ENCODE results near the gene RAB8B.

Gene RAB8B

DNA sequence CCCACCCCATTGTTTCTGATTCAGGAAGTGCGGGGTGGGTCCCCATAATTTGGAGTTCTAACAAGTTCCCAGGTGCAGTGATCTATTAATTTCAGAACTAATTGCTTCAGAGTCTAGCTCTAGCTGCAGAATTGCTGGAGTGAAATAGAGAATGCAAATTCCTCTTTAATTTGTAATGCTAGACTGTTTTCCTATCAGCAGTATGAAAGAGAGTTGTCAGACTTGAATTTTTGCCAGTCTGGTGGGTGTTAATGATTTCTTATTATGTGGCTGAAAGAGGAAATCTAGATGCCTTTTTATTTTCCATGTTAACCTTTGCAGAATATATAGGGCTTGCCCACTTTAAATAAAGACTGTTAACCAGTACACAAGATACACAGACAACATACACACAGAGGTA, 111.7 kb downstream of the RAB8B start:
- in situ Hi-C loops (cut with HindIII; ENCODE audit: low sequenced_read_pairs), result no loop called here
- TF ChIP-seq, protein P1, sequence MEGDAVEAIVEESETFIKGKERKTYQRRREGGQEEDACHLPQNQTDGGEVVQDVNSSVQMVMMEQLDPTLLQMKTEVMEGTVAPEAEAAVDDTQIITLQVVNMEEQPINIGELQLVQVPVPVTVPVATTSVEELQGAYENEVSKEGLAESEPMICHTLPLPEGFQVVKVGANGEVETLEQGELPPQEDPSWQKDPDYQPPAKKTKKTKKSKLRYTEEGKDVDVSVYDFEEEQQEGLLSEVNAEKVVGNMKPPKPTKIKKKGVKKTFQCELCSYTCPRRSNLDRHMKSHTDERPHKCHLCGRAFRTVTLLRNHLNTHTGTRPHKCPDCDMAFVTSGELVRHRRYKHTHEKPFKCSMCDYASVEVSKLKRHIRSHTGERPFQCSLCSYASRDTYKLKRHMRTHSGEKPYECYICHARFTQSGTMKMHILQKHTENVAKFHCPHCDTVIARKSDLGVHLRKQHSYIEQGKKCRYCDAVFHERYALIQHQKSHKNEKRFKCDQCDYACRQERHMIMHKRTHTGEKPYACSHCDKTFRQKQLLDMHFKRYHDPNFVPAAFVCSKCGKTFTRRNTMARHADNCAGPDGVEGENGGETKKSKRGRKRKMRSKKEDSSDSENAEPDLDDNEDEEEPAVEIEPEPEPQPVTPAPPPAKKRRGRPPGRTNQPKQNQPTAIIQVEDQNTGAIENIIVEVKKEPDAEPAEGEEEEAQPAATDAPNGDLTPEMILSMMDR (IDR thresholded peaks at IDR 0.05; ENCODE audit: low read depth, low read length, missing control alignments), result no peak
- DNase-seq (ENCODE audit: low read depth), result no peak
- no peak overlapping the region for H3K4me3 ChIP-seq (ENCODE audit: low read depth, low read length)

DNA sequence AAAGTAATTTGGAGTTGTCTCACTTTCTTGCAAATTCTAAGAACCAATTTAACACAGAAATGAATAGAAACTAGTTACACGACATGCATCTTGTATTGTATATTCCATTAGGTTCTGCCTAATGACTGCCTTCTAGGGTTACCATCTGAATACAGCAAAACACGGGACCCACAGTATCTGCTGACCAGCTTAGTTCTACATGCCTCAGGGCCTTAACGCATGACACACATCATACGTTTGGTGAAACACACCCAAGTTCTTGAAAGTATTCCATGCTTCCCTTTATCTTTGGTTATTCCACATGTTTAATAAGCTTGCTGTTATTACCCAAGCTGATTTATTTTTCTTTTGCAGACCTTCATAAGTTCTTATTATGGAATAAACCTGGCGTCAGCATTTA, 115.9 kb downstream of the RAB8B start:
- TF ChIP-seq, protein P1 (IDR thresholded peaks at IDR 0.05; ENCODE audit: low read depth, low read length, missing control alignments), result no peak
- in situ Hi-C loops (cut with HindIII; ENCODE audit: low sequenced_read_pairs), result loop anchor here (5.0 kb wide), 1 partner anchor 97 kb away; no protein-coding TSS in a partner anchor
- no peak overlapping the region for H3K4me3 ChIP-seq (ENCODE audit: low read depth, low read length)

DNA sequence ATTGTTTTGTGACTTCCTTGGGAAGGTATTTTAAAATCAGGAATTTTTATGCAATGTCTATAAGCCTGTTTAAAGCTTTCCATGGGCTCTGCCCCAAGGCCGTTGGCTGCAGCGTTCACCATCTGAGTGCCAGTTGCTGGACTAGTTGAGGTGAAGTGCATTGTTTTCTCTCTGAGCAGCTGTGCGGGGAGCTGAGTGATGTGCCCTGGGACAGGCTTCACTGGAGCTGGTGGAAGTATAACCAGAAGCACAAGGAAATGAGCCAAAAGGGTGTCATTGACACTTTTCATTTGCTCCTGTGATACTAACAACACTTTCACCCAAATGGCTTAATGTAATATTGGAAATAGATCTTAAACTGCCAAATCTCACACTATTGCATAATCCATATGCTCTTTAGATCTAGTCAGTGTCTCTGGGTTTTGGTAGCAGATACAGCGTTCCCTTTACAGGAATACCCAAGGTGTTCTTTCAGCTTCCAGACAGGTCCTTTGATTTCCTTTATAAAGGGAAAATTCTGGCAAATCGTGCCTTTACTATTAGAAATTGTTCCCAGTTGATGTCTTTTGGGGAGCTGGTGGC, 117.2 kb downstream of the RAB8B start:
- in situ Hi-C loops (cut with HindIII; ENCODE audit: low sequenced_read_pairs), result loop anchor here (5.0 kb wide), 1 partner anchor 96 kb away; no protein-coding TSS in a partner anchor
- TF ChIP-seq, protein P1 (IDR thresholded peaks at IDR 0.05; ENCODE audit: low read depth, low read length, missing control alignments), result no peak
- DNase-seq (ENCODE audit: low read depth), result no peak
- no peak overlapping the region for H3K4me3 ChIP-seq (ENCODE audit: low read depth, low read length)

More for the DNA sequence above, 115.9 kb downstream of the RAB8B start:
- no peak for DNase-seq (ENCODE audit: low read depth)

DNA sequence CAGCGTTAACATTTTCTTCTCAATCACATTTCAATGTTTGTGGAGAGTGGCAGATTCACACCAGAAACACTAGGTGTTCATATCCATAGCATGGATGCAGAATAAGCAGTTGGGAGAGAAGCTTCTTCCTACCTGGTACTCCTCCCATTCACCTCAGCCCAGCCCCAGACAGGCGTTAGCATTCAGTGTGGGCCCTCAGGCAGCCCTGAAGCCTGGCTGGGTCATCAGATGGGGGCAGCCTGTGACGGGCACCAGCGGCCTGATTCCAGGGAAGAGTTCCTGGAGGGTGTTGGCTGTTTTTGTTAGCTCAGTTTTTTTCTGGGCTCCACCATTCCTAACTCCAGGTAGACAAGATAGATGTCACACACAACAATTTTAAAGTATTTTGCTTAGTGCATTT, 119.1 kb downstream of the RAB8B start:
- DNase-seq (ENCODE audit: low read depth), result no peak
- TF ChIP-seq, protein P1 (IDR thresholded peaks at IDR 0.05; ENCODE audit: low read depth, low read length, missing control alignments), result no peak
- no peak overlapping the region for H3K4me3 ChIP-seq (ENCODE audit: low read depth, low read length)
- in situ Hi-C loops (cut with HindIII; ENCODE audit: low sequenced_read_pairs), result loop anchor here (5.0 kb wide), 1 partner anchor 94 kb away; no protein-coding TSS in a partner anchor

DNA sequence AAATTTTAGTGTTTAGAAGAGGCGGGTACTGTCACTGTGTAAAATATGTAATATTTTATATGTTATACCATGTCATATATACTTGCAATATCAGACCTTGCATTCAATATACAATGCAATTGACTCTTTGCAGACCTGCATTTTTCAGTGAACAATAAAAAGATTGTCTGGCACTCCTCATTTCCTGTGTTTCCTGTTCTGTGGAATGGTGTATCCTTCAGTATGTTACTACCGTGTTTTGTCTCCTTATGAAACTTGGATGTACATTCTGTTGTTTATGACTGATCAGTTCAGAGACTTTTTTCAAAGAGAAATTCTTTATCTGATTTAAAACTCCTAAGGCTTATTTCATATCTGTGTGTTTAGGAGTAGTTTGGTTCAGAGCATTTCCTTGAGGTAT, 119.5 kb downstream of the RAB8B start:
- no peak overlapping the region for H3K4me3 ChIP-seq (ENCODE audit: low read depth, low read length)
- no peak for DNase-seq (ENCODE audit: low read depth)
- TF ChIP-seq, protein P1 (IDR thresholded peaks at IDR 0.05; ENCODE audit: low read depth, low read length, missing control alignments), result no peak
- in situ Hi-C loops (cut with HindIII; ENCODE audit: low sequenced_read_pairs), result loop anchor here (5.0 kb wide), 1 partner anchor 93 kb away; no protein-coding TSS in a partner anchor

DNA sequence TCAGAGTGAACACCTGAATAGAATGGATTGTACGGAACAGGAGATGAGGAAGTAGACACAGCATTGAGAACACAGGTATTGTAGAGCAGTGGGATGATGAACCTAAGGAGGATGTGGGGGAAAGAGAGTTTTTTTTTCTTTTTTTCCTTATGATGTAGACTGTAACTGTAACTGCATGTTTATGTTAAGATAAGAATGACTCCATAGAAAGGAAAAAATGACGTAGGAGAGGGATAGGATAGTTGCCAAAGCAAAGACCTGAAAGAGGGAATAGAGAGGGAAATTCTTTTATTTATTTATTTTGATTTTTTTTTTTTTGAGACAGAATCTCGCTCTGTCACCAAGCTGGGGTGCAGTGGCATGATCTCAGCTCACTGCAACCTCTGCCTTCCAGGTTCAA, 121.2 kb downstream of the RAB8B start:
- in situ Hi-C loops (cut with HindIII; ENCODE audit: low sequenced_read_pairs), result no loop called here
- no peak for DNase-seq (ENCODE audit: low read depth)
- TF ChIP-seq, protein P1 (IDR thresholded peaks at IDR 0.05; ENCODE audit: low read depth, low read length, missing control alignments), result no peak
- H3K4me3 ChIP-seq (ENCODE audit: low read depth, low read length), result no peak overlapping the region
